ENCODE measurements around the gene LHX6. TPM values are rescaled to one million over a fixed set of nuclear protein-coding genes. Genes with fewer than 3 reads are reported as not detected.

Gene LHX6
- total and polyA plus RNA-seq, 2 donors (not counting 1 experiment from before 2014, with no cell fraction given) = 0.09 TPM; not detected in 1

DNA sequence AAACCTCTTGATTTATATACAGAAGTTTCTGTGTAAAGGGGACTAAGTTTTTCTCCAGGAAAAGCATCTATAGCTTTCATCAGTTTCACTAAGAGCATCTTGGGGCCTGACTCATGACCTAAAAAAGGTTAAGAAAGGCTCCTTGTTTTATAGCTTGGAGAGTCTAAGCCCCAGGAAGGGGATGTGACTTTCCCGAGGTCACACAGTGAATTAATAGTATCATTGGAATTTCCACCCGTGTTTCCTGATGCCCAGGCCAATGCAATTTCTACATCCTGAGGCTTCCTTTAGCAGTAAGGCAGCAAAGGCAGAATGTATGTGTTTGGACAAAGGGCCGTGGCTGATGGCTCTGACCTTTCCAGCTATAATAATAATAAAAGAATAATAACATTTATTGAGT lies 60.4 kb downstream of the LHX6 start:
- Histone ChIP-seq H3K9me3 (ENCODE audit: control insufficient read depth, insufficient read depth, low read depth, low read length) (no peaks in the 10 kb centered on the region), H3K4me3 (replicated peaks in 1 of 4; ENCODE audit: control extremely low read depth in 1 of 4, insufficient read depth in 1 of 4, low read depth in 3 of 4, low read length in 4 of 4) (no peak overlapping the region), H3K27me3 (ENCODE audit: control insufficient read depth, insufficient read depth, low read length) (peaks cover 29% of the 10 kb centered on the region), H3K79me2 (ENCODE audit: control insufficient read depth, insufficient read depth, low read length) (no peaks in the 10 kb centered on the region), H3K9ac (ENCODE audit: insufficient read depth, low read length) (no peak overlapping the region), H3K36me3 (ENCODE audit: control insufficient read depth, insufficient read depth, low read length) (no peaks in the 10 kb centered on the region), H4K20me1 (ENCODE audit: control insufficient read depth, extremely low read depth, insufficient read depth, low read length) (no peaks in the 10 kb centered on the region), H3K4me2 (ENCODE audit: extremely low read depth, insufficient read depth, low read length) (no peak overlapping the region), H3K4me1 (ENCODE audit: control insufficient read depth, extremely low read depth, insufficient read depth, low read length) (no peaks in the 10 kb centered on the region), H2AFZ (ENCODE audit: low read length) (no peak overlapping the region), H3K27ac (ENCODE audit: insufficient read depth, low read length) (no peak overlapping the region)
- no peak for TF ChIP-seq EZH2 (IDR thresholded peaks at IDR 0.05; ENCODE audit: low read length, missing control alignments)
- TF ChIP-seq, protein P1, sequence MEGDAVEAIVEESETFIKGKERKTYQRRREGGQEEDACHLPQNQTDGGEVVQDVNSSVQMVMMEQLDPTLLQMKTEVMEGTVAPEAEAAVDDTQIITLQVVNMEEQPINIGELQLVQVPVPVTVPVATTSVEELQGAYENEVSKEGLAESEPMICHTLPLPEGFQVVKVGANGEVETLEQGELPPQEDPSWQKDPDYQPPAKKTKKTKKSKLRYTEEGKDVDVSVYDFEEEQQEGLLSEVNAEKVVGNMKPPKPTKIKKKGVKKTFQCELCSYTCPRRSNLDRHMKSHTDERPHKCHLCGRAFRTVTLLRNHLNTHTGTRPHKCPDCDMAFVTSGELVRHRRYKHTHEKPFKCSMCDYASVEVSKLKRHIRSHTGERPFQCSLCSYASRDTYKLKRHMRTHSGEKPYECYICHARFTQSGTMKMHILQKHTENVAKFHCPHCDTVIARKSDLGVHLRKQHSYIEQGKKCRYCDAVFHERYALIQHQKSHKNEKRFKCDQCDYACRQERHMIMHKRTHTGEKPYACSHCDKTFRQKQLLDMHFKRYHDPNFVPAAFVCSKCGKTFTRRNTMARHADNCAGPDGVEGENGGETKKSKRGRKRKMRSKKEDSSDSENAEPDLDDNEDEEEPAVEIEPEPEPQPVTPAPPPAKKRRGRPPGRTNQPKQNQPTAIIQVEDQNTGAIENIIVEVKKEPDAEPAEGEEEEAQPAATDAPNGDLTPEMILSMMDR (conservative IDR thresholded peaks at IDR 0.05 in 1 of 2, IDR thresholded peaks at IDR 0.05 in 1 of 2; ENCODE audit: low read depth in 1 of 2, low read length in 2 of 2) = no peak
- no peak for DNase-seq (ENCODE audit: low read depth in 2 of 2)

DNA sequence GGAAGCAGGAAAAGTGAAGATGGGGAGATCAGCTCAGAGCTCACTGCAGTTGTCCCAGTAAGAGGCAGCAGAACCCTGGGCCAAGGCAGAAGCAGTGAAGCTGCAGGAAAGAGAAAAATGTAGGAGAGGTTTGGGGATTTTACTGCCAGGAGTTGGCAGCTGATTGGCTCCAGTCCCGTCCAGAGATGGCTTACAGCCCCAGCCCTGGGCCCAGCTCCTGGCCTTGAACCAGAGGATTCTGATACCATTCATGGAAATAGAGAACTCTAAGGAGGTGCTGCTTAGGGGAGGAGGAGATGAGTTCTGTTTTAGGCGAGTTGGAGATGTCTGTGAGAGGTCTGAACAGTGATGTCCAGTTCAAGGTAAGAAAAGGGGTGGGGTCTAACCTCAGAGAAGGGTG lies 64.5 kb downstream of the LHX6 start:
- no peak for DNase-seq (ENCODE audit: low read depth in 2 of 2)
- TF ChIP-seq, protein P1 (conservative IDR thresholded peaks at IDR 0.05 in 1 of 2, IDR thresholded peaks at IDR 0.05 in 1 of 2; ENCODE audit: low read depth in 1 of 2, low read length in 2 of 2) = no peak
- no peak overlapping the region for H2AFZ ChIP-seq (ENCODE audit: low read length)
- no peak overlapping the region for H3K27ac ChIP-seq (ENCODE audit: insufficient read depth, low read length)
- no peak overlapping the region for H3K4me2 ChIP-seq (ENCODE audit: extremely low read depth, insufficient read depth, low read length)
- H3K9me3 ChIP-seq (ENCODE audit: control insufficient read depth, insufficient read depth, low read depth, low read length) = no peaks in the 10 kb centered on the region
- H3K27me3 ChIP-seq (ENCODE audit: control insufficient read depth, insufficient read depth, low read length) = peaks cover 10% of the 10 kb centered on the region
- no peak overlapping the region for H3K4me3 ChIP-seq (replicated peaks in 1 of 4; ENCODE audit: control extremely low read depth in 1 of 4, insufficient read depth in 1 of 4, low read depth in 3 of 4, low read length in 4 of 4)
- peaks cover 2% of the 10 kb centered on the region for H3K79me2 ChIP-seq (ENCODE audit: control insufficient read depth, insufficient read depth, low read length)
- H3K36me3 ChIP-seq (ENCODE audit: control insufficient read depth, insufficient read depth, low read length) = no peaks in the 10 kb centered on the region
- no peak overlapping the region for H3K9ac ChIP-seq (ENCODE audit: insufficient read depth, low read length)
- H3K4me1 ChIP-seq (ENCODE audit: control insufficient read depth, extremely low read depth, insufficient read depth, low read length) = no peaks in the 10 kb centered on the region
- no peaks in the 10 kb centered on the region for H4K20me1 ChIP-seq (ENCODE audit: control insufficient read depth, extremely low read depth, insufficient read depth, low read length)

DNA sequence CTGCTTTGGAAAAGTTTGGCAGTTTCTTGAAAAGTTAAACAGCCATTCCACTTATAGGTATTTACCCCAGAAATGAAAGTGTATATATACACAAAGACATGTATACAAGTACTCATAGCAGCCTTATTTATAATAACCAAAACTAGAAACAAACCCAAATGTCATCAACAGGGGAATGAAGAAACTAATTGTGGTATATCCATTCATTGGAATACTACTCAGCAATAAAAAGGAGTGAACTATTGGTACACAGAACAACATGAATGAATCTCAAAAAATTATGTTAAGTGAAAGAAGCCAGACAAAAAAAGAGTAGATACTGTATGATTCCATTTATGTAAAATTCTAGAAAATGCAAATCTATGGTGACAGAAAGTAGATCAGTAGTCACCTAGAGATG lies 66.3 kb downstream of the LHX6 start:
- Histone ChIP-seq H3K4me3 (replicated peaks in 1 of 4; ENCODE audit: control extremely low read depth in 1 of 4, insufficient read depth in 1 of 4, low read depth in 3 of 4, low read length in 4 of 4) (no peak overlapping the region), H3K9me3 (ENCODE audit: control insufficient read depth, insufficient read depth, low read depth, low read length) (no peaks in the 10 kb centered on the region), H3K9ac (ENCODE audit: insufficient read depth, low read length) (no peak overlapping the region), H3K4me2 (ENCODE audit: extremely low read depth, insufficient read depth, low read length) (no peak overlapping the region), H3K27ac (ENCODE audit: insufficient read depth, low read length) (no peak overlapping the region), H2AFZ (ENCODE audit: low read length) (no peak overlapping the region), H3K36me3 (ENCODE audit: control insufficient read depth, insufficient read depth, low read length) (no peaks in the 10 kb centered on the region), H3K27me3 (ENCODE audit: control insufficient read depth, insufficient read depth, low read length) (peaks cover 10% of the 10 kb centered on the region), H3K79me2 (ENCODE audit: control insufficient read depth, insufficient read depth, low read length) (peaks cover 13% of the 10 kb centered on the region), H4K20me1 (ENCODE audit: control insufficient read depth, extremely low read depth, insufficient read depth, low read length) (no peaks in the 10 kb centered on the region), H3K4me1 (ENCODE audit: control insufficient read depth, extremely low read depth, insufficient read depth, low read length) (no peaks in the 10 kb centered on the region)
- TF ChIP-seq, protein P1 (conservative IDR thresholded peaks at IDR 0.05 in 1 of 2, IDR thresholded peaks at IDR 0.05 in 1 of 2; ENCODE audit: low read depth in 1 of 2, low read length in 2 of 2) = no peak
- TF ChIP-seq EZH2 (IDR thresholded peaks at IDR 0.05; ENCODE audit: low read length, missing control alignments) = no peak
- DNase-seq (ENCODE audit: low read depth in 2 of 2) = no peak

All from fibroblast of lung (primary cell).